Transverse colon (tissue), 4 donors: ENCODE data around the gene SDHB. TPM values are rescaled to one million over a fixed set of nuclear protein-coding genes. Genes with fewer than 3 reads are reported as not detected.

Source experiments
- DNase-seq: peaks from one replicate; pipeline ENCODE4 v3.0.0-alpha.2; 2019
- H3K27ac ChIP-seq, 4 donors: fragments of 200-600 bp; sonication (generic); 2 replicates each; pipeline ENCODE4 v1.5.1; 2016 to 2018; ENCODE audit warnings: inconsistent platforms in 4 of 4
- H3K27me3 ChIP-seq: fragments of 200-600 bp; sonication (generic); 2 replicates; pipeline ENCODE4 v1.5.1; 2017; ENCODE audit warnings: inconsistent platforms
- H3K36me3 ChIP-seq, 4 donors: fragments of 200-600 bp; sonication (generic); 2 replicates each; pipeline ENCODE4 v1.5.1; 2017 to 2019; ENCODE audit warnings: inconsistent platforms in 4 of 4
- H3K4me1 ChIP-seq, 4 donors: fragments of 200-600 bp; sonication (generic); 2 replicates each; pipeline ENCODE4 v1.5.1; 2017 to 2020; ENCODE audit warnings: inconsistent platforms in 4 of 4
- H3K4me3 ChIP-seq, 4 donors: fragments of 200-600 bp; sonication (generic); 1 replicate in 1 of 4; 2 replicates in 3 of 4; pipeline versions ENCODE4 v1.5.1 to v1.6.1; 2017 to 2019; ENCODE audit warnings: inconsistent platforms in 4 of 4
- H3K9me3 ChIP-seq, 2 donors: fragments of 200-600 bp; sonication (generic); 2 replicates each; pipeline ENCODE4 v1.5.1; 2017 to 2019; ENCODE audit warnings: inconsistent platforms in 2 of 2
- EP300 ChIP-seq: sonication (generic); formaldehyde crosslinking; IDR thresholded peaks from one replicate; pipeline ENCODE4 v1.6.1; 2017; ENCODE audit warnings: antibody characterized with exemption, low read depth
- POLR2A ChIP-seq: fragments of 450-650 bp; IDR thresholded peaks from one replicate; pipeline ENCODE4 v1.6.1; 2016; ENCODE audit warnings: antibody characterized with exemption, mild to moderate bottlenecking, moderate library complexity
- POLR2AphosphoS5 ChIP-seq, 3 donors: sonication (generic); formaldehyde crosslinking; IDR thresholded peaks; one replicate each; pipeline ENCODE4 v1.6.1; 2016; ENCODE audit warnings: antibody characterized with exemption in 3 of 3
- WGBS, 2 donors: methylation state at CpG; one replicate each; pipeline ENCODE4 v1.1.5; 2018; ENCODE audit warnings: low coverage in 1 of 2; 5-methylcytosine and 5-hydroxymethylcytosine counted together
- in situ Hi-C, 4 donors: fragments of 200-750 bp; cut with MboI; loops; one replicate each; pipeline versions ENCODE4 v1.15.0 to v1.15.1; 2017; ENCODE audit warnings: low sequenced_read_pairs in 3 of 4, low pct_ligation_motif_present in 1 of 4, low pct_unique_long_range_greater_than_20kb in 1 of 4
- intact Hi-C: fragments of 100-400 bp; cut with DNase I; formaldehyde crosslinking; loops from one replicate; pipeline ENCODE4 v1.15.1; 2023; ENCODE audit warnings: low total_unique reads
- total RNA-seq, 4 donors: library from RNA; depleted of rRNA; stranded (reverse); fragments of >200 nt; gene quantifications; one replicate each; pipeline ENCODE4 v1.1.0, GENCODE V29; 2016
- TF ChIP-seq, protein P1 (sequence below), 5 experiments: fragments of 200-600 bp in 3 of 5; fragments of 450-650 bp in 2 of 5; sonication (generic) in 3 of 5; IDR thresholded peaks; 1 replicate in 2 of 5; 2 replicates in 3 of 5; pipeline ENCODE4 v1.5.1; 2016 to 2017; ENCODE audit warnings: antibody characterized with exemption in 5 of 5, inconsistent platforms in 3 of 5, mild to moderate bottlenecking in 2 of 5, moderate library complexity in 1 of 5

Gene SDHB
- total RNA-seq, 4 donors from 2014 or later, result 98.7 to 266 (median 153) TPM

DNA sequence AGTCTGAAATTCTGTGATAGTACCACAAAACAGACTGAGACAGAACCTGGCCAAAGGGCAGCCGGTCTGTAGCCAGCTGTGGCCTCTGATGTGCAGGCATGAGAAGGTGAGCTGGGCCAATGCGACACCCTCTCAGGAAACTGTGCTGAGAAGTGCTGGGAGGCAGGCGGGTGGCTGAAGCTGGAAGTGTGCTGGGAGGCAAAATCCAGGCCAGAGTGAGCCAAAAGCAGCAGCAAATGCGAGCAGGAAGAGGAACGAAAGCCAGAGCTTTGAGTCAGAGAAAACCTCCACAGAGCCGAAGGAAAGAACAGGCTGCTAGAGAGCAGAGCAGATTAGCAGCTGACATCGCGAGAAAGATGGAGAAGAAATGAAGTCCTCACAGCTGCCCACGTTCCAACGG is 31.9 kb downstream of the SDHB start:
- peaks cover 0 to 78% (median 37%) of the 10 kb centered on the region in 4 donors for H3K36me3 ChIP-seq
- no peak overlapping the region for H3K27ac ChIP-seq
- no peak for TF ChIP-seq POLR2AphosphoS5 (IDR thresholded peaks at IDR 0.05)
- TF ChIP-seq, protein P1, sequence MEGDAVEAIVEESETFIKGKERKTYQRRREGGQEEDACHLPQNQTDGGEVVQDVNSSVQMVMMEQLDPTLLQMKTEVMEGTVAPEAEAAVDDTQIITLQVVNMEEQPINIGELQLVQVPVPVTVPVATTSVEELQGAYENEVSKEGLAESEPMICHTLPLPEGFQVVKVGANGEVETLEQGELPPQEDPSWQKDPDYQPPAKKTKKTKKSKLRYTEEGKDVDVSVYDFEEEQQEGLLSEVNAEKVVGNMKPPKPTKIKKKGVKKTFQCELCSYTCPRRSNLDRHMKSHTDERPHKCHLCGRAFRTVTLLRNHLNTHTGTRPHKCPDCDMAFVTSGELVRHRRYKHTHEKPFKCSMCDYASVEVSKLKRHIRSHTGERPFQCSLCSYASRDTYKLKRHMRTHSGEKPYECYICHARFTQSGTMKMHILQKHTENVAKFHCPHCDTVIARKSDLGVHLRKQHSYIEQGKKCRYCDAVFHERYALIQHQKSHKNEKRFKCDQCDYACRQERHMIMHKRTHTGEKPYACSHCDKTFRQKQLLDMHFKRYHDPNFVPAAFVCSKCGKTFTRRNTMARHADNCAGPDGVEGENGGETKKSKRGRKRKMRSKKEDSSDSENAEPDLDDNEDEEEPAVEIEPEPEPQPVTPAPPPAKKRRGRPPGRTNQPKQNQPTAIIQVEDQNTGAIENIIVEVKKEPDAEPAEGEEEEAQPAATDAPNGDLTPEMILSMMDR (IDR thresholded peaks at IDR 0.05), result no peak
- no peak for TF ChIP-seq POLR2A
- TF ChIP-seq EP300, result no peak
- no peaks in the 10 kb centered on the region for H3K9me3 ChIP-seq
- 87 to 89% methylated on average over 6 to 10 of the region's 10 CpGs for WGBS, 2 donors
- in situ Hi-C loops, result no loop called here
- H3K4me1 ChIP-seq, result no peaks in the 10 kb centered on the region
- no peak for DNase-seq
- no peaks in the 10 kb centered on the region for H3K27me3 ChIP-seq
- intact Hi-C loops, result no loop called here
- no peak overlapping the region for H3K4me3 ChIP-seq

DNA sequence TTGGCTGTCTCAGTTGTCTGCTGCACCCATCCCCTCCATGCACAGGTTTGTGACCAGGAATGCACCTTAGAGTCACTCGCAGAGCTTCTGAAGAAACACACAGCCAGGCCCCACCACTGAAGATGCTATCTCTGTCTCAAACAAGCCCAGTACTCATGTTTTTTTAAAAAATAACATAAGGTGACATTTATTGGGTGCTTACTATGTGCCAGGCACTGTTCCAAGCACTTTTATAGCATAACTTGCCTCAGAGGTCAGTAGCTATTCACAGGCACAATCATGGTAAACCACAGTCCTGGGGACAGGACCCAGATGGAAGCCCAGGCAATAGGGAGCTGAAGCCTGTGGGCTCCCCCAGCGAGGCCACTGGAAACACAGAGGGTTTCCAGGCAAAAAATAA is 33.3 kb downstream of the SDHB start:
- no peaks in the 10 kb centered on the region for H3K4me1 ChIP-seq
- no peak overlapping the region for H3K27ac ChIP-seq
- TF ChIP-seq, protein P1 (IDR thresholded peaks at IDR 0.05), result no peak
- no peak for TF ChIP-seq POLR2A
- no peak for TF ChIP-seq EP300
- no peak for TF ChIP-seq POLR2AphosphoS5 (IDR thresholded peaks at IDR 0.05)
- H3K27me3 ChIP-seq, result no peaks in the 10 kb centered on the region
- H3K4me3 ChIP-seq, result no peak overlapping the region
- in situ Hi-C loops (no loop called here), intact Hi-C loops (no loop called here)
- H3K9me3 ChIP-seq, result no peaks in the 10 kb centered on the region
- 83 to 100% methylated on average over 1 to 2 of the region's 2 CpGs for WGBS, 2 donors
- peaks cover 0 to 68% (median 30%) of the 10 kb centered on the region in 4 donors for H3K36me3 ChIP-seq
- no peak for DNase-seq

DNA sequence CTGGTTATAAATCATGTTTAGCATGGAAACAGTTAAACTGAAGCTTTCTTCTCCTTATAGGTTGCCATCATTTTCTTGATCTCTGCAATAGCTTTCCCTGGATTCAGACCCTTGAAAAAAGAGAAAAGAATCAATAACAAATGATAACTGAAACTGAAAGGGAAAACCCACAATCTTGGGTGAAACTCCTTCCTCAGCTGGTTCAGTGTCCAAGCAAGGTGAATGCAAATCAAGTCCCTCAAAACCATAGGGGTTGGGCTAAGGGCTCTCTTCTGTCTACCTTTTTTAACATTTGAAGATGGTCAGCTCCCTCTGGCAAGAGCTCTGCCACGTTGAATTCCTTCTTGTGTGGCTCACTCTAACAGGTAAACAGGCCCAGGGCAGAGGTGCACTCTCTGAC is 35.0 kb downstream of the SDHB start:
- no peak overlapping the region for H3K4me3 ChIP-seq
- no peaks in the 10 kb centered on the region for H3K4me1 ChIP-seq
- intact Hi-C loops (no loop called here), in situ Hi-C loops (no loop called here)
- TF ChIP-seq, protein P1 (IDR thresholded peaks at IDR 0.05), result no peak
- no peak for TF ChIP-seq EP300
- peaks cover 0 to 51% (median 23%) of the 10 kb centered on the region in 4 donors for H3K36me3 ChIP-seq
- no peaks in the 10 kb centered on the region for H3K9me3 ChIP-seq
- H3K27me3 ChIP-seq, result no peaks in the 10 kb centered on the region
- DNase-seq, result no peak
- WGBS, 2 donors, result 20 to 31% methylated on average over 1 of the region's 1 CpG
- H3K27ac ChIP-seq, result no peak overlapping the region

DNA sequence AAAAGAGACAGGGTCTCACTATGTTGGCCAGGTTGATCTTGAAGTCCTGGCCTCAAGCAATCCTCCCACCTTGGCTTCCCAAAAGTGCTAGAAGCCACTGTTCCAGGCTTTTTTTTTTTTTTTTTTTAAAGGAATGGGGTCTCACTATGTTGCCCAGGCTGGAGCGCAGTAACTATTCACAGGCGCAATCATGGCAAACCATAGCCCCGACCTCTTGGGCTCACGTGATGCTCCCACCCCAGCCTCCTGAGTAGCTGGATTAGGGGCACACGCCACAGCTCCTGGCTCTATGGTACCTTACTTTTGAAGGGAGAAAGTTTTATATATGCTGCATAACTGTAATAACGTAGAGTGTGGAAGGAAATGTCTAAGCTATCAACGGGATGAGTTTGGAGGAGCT is 36.4 kb downstream of the SDHB start:
- WGBS, 2 donors, result 88 to 96% methylated on average over 2 to 7 of the region's 7 CpGs
- no peak overlapping the region for H3K4me3 ChIP-seq
- no peak for TF ChIP-seq POLR2A
- no peak for TF ChIP-seq EP300
- TF ChIP-seq POLR2AphosphoS5 (IDR thresholded peaks at IDR 0.05), result no peak
- TF ChIP-seq, protein P1 (IDR thresholded peaks at IDR 0.05), result no peak
- H3K4me1 ChIP-seq, result peaks cover 0 to under 1% (median 0%) of the 10 kb centered on the region in 4 donors
- no peaks in the 10 kb centered on the region for H3K9me3 ChIP-seq
- in situ Hi-C loops, result no loop called here
- H3K27me3 ChIP-seq, result no peaks in the 10 kb centered on the region
- intact Hi-C loops, result no loop called here
- no peak overlapping the region for H3K27ac ChIP-seq
- peaks cover 0 to 39% (median 18%) of the 10 kb centered on the region in 4 donors for H3K36me3 ChIP-seq
- DNase-seq, result no peak
